HL-60 (cell line): Measurements from ENCODE around the gene STAT4.

ENCODE experiments used
- DNase-seq, 2 experiments: peaks; one replicate each; pipeline ENCODE4 v3.0.0-alpha.2; 2010 to 2020; ENCODE audit warnings: low read depth in 1 of 2, low spot score in 1 of 2
- H3K27ac ChIP-seq: fragments of 250-450 bp; sonication (Bioruptor Pico); replicated peaks from 2 replicates; pipeline ENCODE4 v1.5.1; 2020; ENCODE audit warnings: mild to moderate bottlenecking, moderate library complexity
- H3K27me3 ChIP-seq: fragments of 250-450 bp; sonication (Bioruptor Pico); 2 replicates; pipeline ENCODE4 v1.5.1; 2021; ENCODE audit warnings: mild to moderate bottlenecking, moderate library complexity; ENCODE audit not compliant: insufficient read depth, poor library complexity, severe bottlenecking
- H3K4me3 ChIP-seq: replicated peaks from 2 replicates; pipeline ENCODE4 v1.5.1; 2011; ENCODE audit warnings: mild to moderate bottlenecking, control low read depth, low read length; ENCODE audit not compliant: insufficient read depth
- CTCF ChIP-seq: IDR thresholded peaks from one replicate; pipeline ENCODE4 v1.5.1; 2011; ENCODE audit warnings: low read length, control low read depth, inconsistent platforms; ENCODE audit not compliant: insufficient read depth
- GABPA ChIP-seq: IDR thresholded peaks from 2 replicates; pipeline ENCODE4 v1.6.1; 2012; ENCODE audit warnings: low read depth
- POLR2AphosphoS5 ChIP-seq: IDR thresholded peaks from 2 replicates; pipeline ENCODE4 v1.6.1; 2012; ENCODE audit warnings: low read depth
- REST ChIP-seq: IDR thresholded peaks from 2 replicates; pipeline ENCODE4 v1.6.1; 2012; ENCODE audit warnings: low read depth; ENCODE audit not compliant: insufficient replicate concordance
- SPI1 ChIP-seq: IDR thresholded peaks from 2 replicates; pipeline ENCODE4 v1.6.1; 2012; ENCODE audit warnings: low read depth, mild to moderate bottlenecking, borderline replicate concordance

Gene STAT4

GRCh38 chr2:191108331-191108730, 42.5 kb downstream of the STAT4 start:
- TF ChIP-seq REST = no peak
- TF ChIP-seq CTCF = no peak
- no peak for TF ChIP-seq POLR2AphosphoS5
- no peak for TF ChIP-seq SPI1
- TF ChIP-seq GABPA = no peak
- Histone ChIP-seq H3K27ac (no peak overlapping the region), H3K27me3 (no peaks in the 10 kb centered on the region), H3K4me3 (no peak overlapping the region)
- no peak for DNase-seq

- no peak for DNase-seq
- TF ChIP-seq POLR2AphosphoS5 = no peak
- TF ChIP-seq REST = no peak
- TF ChIP-seq GABPA = no peak
- no peak for TF ChIP-seq SPI1
- TF ChIP-seq CTCF = no peak
- H3K4me3 ChIP-seq = no peak overlapping the region
- H3K27me3 ChIP-seq = no peaks in the 10 kb centered on the region
- H3K27ac ChIP-seq = no peak overlapping the region
Observed at GRCh38 chr2:191105082-191105481, 45.7 kb downstream of the STAT4 start.

DNA sequence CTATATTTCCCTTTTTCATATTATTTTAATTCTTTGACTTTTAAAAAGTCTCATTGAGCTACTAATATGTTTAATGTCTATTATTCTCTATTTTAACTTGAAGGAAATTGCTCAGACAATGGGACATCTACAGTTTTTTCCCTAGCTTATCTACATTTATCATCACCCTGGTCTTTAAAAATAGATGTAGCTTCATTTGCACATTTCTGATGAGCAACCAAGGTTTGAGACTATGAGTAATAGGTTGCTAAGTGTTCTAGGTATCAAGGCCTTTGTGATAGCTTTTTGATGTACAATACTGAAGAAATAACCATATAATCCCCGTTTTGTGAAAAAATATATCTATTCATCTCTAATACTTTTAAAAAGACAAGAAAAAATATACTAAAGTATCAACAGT, 47.0 kb downstream of the STAT4 start:
- DNase-seq = no peak
- Histone ChIP-seq H3K27ac (no peak overlapping the region), H3K4me3 (no peak overlapping the region), H3K27me3 (no peaks in the 10 kb centered on the region)
- TF ChIP-seq SPI1 = no peak
- TF ChIP-seq GABPA = no peak
- TF ChIP-seq CTCF = no peak
- TF ChIP-seq POLR2AphosphoS5 = no peak
- no peak for TF ChIP-seq REST
